ENCODE results near the gene RABEP2.
A peak's percentile ranks its signal among the peaks of the same experiment; 100 is the strongest.
"Not testable (repeated sequence)": the region's sequence is repeated elsewhere in the genome, so short reads cannot be mapped to it uniquely, and the experiment has no call there.

RABEP2 gene

DNA sequence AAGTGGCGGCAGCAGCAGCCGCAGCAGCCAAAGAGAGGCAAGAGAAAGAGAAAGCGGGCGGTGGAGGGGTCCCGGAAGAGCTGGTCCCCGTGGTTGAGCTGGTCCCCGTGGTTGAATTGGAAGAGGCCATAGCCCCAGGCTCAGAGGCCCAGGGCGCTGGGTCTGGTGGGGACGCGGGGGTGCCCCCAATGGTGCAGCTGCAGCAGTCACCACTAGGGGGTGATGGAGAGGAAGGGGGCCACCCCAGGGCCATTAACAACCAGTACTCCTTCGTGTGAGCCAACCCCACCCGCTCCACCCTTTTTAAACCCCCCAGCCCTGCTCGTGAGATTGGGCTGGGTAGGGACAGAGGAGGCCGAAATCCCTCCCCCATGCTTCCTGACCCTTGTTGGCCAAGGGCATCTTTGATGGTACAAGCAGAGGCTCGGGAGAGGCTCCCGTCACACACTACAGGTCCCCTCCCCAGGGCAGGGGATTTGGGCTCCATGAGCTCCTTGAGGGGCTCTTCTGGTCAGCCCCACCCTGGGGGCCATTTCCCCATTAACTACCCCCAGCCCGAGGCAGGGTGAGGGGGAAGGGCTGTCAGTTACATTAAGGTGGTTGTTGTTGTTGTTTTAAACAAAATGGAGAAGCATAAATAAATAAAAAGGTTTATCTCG lies 51.4 kb downstream of the RABEP2 start:
- no peak for TF ChIP-seq ZFX (IDR thresholded peaks at IDR 0.05; ENCODE audit: borderline replicate concordance)
- TF ChIP-seq, protein P1, sequence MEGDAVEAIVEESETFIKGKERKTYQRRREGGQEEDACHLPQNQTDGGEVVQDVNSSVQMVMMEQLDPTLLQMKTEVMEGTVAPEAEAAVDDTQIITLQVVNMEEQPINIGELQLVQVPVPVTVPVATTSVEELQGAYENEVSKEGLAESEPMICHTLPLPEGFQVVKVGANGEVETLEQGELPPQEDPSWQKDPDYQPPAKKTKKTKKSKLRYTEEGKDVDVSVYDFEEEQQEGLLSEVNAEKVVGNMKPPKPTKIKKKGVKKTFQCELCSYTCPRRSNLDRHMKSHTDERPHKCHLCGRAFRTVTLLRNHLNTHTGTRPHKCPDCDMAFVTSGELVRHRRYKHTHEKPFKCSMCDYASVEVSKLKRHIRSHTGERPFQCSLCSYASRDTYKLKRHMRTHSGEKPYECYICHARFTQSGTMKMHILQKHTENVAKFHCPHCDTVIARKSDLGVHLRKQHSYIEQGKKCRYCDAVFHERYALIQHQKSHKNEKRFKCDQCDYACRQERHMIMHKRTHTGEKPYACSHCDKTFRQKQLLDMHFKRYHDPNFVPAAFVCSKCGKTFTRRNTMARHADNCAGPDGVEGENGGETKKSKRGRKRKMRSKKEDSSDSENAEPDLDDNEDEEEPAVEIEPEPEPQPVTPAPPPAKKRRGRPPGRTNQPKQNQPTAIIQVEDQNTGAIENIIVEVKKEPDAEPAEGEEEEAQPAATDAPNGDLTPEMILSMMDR (IDR thresholded peaks at IDR 0.05) = peak; percentile 80
- no peak overlapping the region for H3K27ac ChIP-seq

DNA sequence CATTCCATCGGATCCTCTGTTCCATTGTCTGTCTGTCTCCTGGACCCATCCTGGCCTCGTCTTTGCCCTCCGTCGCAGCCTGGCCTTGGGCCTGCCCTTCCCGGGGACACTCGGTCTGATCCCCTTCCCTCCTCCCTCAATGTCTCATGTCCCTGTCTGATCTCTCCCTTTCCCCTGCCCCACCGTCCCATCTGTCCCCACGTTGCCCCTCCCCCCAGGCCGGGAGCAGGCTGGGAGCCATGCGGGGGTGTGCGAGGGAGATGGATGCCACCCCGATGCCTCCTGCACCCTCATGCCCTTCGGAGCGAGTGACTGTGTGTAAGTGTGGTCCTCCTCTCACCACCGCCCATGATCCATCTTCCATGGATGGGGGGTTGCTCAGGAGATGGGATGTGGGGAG lies 52.1 kb downstream of the RABEP2 start:
- TF ChIP-seq ZFX (IDR thresholded peaks at IDR 0.05; ENCODE audit: borderline replicate concordance) = no peak
- no peak overlapping the region for H3K27ac ChIP-seq

DNA sequence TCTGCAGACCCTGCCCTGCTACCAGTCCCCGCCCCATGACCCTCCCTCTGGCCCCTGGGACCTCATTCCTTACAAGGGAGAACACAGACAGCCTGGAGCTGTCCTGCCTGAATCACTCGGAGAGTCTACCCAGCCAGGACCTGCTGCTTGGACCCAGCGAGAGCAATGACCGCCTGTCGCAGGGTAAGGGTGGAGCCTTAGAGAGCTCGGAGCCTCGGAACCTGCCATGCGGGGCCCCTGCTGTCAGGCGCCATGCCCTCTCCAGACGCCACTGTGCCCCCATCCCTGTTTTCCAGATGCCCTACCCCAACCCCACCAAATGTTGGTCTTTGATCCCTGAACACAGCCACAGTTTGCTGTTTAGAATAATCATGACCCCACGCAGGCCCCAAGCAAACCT lies 55.8 kb downstream of the RABEP2 start:
- no peak overlapping the region for H3K27ac ChIP-seq
- TF ChIP-seq, protein P1 (IDR thresholded peaks at IDR 0.05) = no peak
- TF ChIP-seq ZFX (IDR thresholded peaks at IDR 0.05; ENCODE audit: borderline replicate concordance) = no peak

DNA sequence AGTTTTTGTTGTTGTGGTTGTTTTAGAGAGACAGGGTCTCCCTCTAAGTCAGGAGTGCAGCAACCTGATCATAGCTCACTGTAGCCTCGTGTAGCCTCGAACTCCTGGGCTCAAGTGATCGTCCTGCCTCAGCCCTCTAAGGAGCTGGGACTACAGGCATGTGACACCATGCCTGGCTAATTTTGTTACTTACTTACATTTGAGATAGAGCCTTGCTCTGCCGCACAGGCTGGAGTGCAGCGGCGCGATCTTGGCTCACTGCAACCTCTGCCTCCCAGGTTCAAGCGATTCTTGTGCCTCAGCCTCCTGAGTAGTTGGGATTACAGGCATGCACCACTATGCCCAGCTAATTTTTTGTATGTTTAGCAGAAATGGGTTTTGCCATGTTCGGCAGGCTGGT lies 57.4 kb downstream of the RABEP2 start:
- H3K27ac ChIP-seq = not testable (repeated sequence)

DNA sequence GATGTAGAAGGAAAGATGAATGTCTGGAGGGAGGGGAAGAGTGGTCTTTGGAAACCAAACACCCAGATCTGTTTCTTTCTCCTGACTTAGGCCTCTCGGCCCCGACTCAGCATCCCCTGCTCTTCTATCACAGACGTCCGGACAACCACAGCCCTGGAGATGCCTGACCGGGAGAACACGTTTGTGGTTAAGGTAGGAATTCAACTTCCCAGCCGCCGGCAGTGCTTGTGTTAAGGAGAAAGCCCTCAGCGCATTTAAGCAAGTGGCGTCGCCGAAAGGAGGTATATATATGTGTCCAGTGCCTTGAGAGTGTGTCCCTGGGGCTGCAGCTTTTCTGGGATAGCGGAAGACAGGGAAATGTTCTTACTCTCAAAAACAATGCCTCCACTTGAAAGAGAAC lies 57.8 kb downstream of the RABEP2 start:
- TF ChIP-seq, protein P1 (IDR thresholded peaks at IDR 0.05) = no peak
- TF ChIP-seq ZFX (IDR thresholded peaks at IDR 0.05; ENCODE audit: borderline replicate concordance) = no peak

DNA sequence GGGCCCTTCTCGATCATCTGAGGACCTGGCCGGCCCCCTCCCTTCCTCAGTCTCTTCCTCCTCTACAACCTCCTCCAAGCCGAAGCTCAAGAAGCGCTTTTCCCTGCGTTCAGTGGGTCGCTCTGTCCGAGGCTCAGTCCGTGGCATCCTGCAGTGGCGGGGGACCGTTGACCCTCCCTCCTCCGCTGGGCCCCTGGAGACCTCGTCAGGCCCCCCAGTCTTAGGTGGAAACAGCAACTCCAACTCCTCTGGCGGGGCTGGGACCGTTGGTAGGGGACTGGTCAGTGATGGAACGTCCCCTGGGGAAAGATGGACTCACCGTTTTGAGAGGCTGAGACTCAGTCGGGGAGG lies 58.6 kb downstream of the RABEP2 start:
- TF ChIP-seq, protein P1 (IDR thresholded peaks at IDR 0.05) = no peak
- no peak for TF ChIP-seq ZFX (IDR thresholded peaks at IDR 0.05; ENCODE audit: borderline replicate concordance)
- H3K27ac ChIP-seq = no peak overlapping the region

More for the DNA sequence above, 57.8 kb downstream of the RABEP2 start:
- no peak overlapping the region for H3K27ac ChIP-seq

DNA sequence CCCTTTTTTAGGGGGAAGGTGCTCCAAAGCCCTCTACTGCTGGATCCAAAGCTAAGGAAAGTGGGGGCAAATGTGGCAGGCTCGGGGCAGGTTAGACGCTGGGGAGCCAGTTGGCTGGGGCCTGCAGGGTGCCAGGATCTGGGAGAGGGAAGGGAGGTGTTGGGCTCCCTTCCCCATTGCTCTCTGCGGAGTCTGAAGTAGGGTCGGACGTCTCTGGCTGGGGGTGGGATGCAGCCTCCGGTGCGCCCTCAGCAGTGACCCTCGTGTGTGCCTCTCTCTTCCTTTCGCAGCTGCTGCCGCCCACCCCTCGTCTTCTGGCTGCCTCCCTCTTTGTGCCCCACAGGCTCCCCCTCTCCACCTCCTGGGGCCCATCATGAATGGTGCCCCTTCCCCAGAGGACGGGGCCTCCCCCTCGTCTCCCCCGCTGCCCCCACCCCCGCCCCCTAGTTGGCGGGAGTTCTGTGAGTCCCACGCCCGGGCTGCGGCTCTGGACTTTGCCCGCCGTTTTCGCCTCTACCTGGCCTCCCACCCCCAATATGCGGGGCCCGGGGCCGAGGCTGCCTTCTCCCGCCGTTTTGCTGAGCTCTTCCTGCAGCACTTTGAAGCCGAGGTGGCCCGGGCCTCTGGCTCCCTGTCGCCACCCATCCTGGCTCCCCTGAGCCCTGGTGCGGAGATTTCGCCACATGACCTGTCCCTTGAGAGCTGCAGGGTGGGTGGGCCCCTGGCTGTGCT lies 59.1 kb downstream of the RABEP2 start:
- H3K27ac ChIP-seq = no peak overlapping the region
- no peak for TF ChIP-seq ZFX (IDR thresholded peaks at IDR 0.05; ENCODE audit: borderline replicate concordance)
- TF ChIP-seq, protein P1 (IDR thresholded peaks at IDR 0.05) = no peak

DNA sequence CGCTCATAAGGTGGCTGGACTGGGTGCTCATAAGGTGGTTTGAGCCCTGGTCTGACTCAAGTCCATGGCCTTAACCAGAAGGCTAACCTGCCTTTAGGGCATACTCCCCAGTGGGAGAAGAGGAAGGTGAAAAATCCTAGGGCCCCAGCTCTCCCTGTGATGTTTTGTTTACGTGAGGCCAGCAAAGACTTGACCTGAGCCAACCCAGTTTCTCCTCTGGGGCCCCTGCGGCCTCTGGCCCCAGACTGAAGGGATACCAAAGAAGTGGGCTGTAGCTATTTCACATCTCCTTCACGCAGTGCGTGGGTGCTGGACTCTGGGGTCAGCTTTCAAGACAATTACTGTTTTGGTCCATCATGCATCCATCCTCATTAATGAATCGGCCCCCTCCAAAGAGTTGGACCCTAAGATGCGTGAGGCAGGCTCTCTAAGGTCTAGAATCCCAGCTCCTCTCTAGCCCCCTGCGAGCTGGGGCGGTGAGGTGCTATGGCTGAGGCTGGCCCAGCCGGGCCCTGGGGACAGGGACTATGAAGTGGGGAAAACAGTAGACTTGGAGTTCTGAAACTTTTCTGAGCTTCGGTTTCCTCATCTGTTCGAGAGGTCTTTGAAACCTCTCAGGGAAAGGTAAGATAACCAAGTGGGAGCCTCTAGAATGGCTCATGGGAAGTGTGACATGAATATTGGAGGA lies 59.9 kb downstream of the RABEP2 start:
- peak overlapping the region; percentile 94; the same call in 1 of the 2 replicates for H3K27ac ChIP-seq
- TF ChIP-seq, protein P1 (IDR thresholded peaks at IDR 0.05) = no peak
- TF ChIP-seq ZFX (IDR thresholded peaks at IDR 0.05; ENCODE audit: borderline replicate concordance) = no peak
